Stimulated activated CD4-positive, alpha-beta T cell treated with anti-CD3 and anti-CD28 coated beads, Interleukin-1b, Interleukin-23, amount 100 ng/mL, for 4 hours (primary cell): ENCODE results near the gene KIAA1549.
"Not testable (repeated sequence)": the region's sequence is repeated elsewhere in the genome, so short reads cannot be mapped to it uniquely, and the experiment has no call there.

ENCODE experiments used
- DNase-seq, 2 donors: peaks; one replicate each; pipeline ENCODE4 v3.0.0-alpha.2; 2020; ENCODE audit warnings: low read depth in 2 of 2

The KIAA1549 gene

DNA sequence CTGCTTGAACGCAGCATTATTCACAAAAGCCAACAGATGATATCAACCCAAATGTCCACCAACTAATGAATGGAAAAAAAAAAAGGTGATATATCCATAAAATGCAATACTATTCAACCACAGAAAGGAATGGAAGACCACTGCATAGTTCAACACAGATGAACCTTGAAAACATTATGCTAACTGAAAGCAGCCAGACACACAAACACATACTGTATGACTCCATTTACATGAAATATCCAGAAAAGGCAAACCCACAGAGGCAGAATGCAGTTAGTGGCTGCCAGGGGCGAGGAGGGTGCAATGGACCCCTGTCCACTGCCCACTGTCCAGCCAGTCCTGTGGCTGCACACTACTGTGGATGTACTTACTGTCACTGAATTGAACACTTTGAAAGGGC is 36.6 kb downstream of the KIAA1549 start:
- no peak for DNase-seq

DNA sequence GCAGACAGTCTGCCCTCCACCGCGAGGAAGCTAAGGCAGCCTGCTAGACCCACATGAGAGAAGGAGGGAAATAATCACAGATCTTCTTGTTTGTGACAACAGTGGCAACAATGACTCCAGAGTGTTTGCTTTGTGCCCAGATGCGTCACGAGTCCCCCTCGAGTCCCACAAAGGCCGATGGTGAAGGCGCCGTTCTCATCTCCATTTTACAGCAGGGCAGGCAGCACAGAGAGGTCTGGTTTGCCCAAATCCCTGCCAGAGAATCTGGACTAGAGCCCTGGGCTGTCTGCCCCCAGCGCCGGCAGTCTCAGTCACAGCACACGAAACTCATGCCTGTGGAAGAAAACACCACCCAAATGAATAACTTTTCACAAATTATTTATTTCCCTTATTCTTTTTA is 38.1 kb downstream of the KIAA1549 start:
- DNase-seq, result no peak

DNA sequence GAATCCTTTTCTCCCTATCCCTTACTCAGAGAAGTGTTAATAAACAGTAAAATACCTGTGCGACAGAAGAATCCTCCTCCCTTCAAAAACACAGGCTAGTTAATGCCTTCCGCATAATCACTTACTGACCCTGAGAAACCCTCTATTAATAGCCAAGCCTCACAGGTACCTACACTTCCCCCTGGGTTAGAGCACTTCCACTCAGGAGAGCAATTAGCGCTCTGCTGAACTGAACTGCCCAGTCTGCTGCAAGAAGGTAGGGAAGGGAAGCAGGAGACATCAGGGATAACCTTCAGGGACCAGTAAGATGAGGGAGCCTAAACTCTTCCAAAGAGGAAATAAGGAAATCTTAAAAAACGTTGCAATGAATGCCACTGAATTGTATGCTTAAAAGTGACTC is 39.6 kb downstream of the KIAA1549 start:
- DNase-seq, result no peak

DNA sequence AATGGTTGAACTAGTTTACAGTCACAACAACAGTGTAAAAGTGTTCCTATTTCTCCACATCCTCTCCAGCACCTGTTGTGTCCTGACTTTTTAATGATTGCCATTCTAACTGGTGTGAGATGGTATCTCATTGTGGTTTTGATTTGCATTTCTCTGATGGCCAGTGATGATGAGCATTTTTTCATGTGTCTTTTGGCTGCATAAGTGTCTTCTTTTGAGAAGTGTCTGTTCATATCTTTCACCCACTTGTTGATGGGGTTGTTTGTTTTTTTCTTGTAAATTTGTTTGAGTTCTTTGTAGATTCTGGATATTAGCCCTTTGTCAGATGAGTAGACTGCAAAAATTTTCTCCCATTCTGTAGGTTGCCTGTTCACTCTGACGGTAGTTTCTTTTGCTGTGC is 40.6 kb downstream of the KIAA1549 start:
- DNase-seq, result not testable (repeated sequence)

DNA sequence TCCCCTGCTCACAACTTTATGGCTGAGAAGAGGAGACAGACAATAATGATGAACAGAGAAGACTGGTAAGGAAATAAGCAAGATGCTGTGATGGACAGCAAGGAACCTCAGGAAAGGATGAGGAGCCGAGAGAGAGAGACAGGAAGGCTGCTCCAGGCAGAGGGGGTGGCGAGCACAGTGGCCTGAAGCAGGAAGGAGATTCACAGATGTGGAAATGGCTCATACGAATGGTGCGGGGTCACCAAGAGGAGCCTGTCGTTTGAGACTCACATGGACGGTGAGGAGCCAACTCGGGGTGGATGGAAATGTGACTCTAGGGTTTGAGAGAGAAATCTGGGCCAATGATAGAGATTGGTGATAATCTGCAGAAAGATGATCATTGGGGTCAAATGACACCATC is 43.7 kb downstream of the KIAA1549 start:
- DNase-seq, result no peak

DNA sequence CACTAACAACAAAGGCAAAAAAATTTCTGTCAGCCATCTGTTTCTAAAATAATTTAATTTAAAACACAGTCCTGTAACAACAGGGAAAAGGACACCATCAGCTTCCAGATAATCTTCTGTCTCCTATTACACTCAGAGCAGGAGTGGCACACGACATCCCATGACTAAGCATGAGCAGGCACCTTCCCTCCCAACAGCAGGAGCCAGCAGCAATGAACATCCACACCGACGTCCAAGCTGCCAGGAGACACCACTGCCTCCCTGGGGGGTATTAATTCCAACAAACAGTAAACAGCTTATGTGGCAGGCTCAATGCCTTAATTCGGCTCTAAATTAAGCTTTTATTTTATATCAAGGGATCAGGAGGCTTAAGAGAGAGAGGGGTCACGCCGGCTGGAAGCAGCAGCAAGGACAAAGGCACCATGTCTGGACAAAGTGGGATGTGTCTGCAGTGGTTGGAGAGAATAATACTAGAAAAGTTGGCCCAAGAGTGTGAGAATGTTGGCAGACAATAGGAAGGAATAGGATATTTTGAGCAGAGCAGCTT is 45.7 kb downstream of the KIAA1549 start:
- DNase-seq, result no peak

DNA sequence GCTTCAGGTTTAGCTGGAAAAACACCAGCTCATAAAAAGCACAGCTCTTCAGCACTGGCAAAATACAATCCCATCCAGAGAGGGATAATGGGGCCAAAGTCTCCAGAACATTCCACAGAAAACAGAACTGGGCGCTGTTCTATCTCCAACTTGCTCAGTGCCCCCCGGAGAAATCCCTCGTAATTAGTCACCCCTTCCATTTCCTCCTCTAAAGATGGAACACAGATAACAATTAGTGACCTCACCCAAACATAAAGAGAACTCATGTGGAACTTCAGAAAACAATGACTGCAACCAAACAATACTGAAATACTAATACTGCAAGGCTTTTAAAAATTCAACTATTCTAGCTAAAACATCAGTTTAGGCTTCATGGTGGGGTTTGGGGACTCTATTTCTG is 46.3 kb downstream of the KIAA1549 start:
- DNase-seq, result no peak

DNA sequence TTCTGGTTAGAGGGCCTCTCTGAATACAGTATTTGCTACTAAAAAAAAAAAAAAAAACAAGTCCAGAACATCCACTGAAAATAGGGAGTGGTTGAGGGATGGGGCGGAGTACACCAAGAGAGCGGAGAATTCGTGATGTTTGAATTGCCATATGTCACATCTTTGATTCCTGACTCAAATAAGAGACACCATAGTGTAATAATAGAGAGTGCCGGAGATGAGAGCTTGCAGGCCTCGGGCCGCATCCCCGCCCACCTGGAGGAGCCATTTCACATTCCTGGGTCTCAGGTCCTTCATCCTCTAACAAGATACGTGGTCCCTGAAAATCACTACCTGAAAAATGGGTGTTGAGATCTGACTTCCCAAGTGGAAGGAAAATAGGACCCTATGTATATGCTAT is 46.8 kb downstream of the KIAA1549 start:
- DNase-seq, result no peak

DNA sequence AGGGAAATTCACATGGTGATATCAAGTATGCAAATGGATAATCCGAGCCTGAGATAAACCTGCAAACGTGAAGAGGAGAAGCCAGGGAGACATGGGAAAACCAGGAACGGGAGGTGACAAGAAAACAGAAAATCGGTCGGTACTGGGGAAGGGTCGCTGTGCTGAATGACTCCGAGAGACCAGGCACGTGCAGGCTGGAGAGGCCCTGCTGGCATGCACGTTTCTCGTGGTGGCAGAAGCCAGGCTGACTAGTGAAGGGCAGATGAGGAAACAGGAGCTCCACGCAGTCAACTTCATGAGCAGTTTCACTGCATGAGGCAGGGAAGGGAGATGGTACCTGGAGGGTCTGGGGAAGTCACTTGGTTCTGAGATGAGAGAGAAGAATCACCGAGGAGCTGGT is 48.3 kb downstream of the KIAA1549 start:
- no peak for DNase-seq

DNA sequence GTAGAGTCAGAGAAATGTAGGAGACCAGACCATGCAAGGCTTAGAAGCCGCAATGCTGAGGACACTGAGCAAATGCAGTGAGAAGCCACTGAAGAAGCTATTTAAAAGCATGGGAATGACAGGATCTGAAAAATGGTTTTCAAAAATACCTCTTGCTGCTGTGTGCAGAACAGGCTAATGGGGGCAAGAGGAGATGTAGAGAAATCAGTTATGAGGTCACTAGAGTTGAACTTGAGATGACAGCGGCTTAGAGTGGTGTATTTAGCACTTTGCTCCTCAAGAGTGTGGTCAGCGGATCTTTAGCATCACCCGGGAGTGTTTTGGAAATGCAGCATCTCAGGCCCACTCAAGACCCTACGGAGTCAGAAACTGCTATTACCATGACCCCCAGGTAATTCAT is 48.8 kb downstream of the KIAA1549 start:
- DNase-seq, result no peak

DNA sequence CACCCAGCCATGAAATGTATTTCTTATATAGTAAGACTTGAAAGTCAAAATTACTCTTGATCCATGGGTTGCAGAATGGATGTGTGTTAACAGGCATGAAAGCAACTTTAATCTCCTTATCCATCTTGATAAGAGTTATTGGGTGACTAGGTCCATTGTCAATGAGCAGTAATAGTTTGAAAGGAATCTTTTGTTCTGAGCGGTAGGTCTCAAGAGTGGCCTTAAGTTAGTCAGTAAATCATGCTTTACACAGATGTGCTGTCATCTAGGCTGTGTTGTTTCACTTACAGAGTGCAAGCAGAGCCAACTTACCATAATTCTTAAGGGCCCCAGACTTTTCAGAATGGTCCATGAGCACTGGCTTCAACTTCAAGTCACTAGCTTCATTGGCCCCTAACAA is 51.2 kb downstream of the KIAA1549 start:
- no peak for DNase-seq

DNA sequence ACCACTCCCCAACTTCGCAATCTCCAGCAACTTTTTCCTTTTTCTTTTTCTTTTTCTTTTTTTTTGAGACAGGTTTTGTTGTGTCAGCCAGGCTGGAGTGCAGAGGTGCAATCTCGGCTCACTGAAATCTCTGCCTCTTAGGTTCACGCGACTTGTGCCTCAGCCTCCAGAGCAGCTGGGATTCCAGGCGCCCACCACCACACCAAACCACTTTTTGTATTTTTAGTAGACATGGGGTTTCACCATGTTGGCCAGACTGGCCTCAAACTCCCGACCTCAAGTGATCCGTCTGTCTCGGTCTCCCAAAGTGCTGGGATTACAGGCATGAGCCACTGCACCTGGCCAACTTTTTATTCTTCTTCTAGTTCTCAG is 55.0 kb downstream of the KIAA1549 start:
- DNase-seq, result no peak

DNA sequence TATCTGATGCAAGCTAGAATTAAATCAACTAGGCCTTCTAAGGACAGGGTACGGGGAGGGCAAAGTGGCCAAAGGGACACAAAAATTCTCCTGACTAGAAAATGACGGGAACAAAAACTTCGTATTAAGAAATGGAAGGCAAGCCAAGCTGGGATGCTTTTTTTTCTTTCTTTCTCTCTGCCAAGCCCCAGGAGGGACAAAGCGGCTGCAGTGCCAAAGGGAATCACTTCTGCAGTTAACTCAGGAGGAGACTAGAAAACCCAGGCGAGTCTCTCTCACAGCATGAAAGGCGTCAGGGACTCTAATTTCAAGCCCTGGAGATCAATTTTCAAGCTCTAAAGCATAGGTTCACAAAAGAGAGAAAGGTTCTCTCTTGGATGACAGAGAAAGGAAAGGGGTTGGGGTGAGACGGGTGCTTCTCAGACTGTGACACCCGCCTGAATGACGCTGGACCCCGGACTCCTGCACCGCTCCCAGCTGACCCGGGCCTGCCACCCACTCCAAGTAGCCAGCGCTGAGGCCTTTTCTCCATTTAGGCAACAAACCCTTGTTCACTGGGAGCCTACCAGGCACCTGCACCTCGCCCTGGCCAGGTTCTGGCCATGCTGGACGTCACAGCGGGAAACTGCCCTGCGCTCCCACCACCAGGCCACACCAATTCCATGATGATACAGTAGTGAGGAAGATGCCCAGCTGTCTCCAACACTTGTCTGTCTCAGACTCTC is 56.5 kb downstream of the KIAA1549 start:
- DNase-seq, result no peak

DNA sequence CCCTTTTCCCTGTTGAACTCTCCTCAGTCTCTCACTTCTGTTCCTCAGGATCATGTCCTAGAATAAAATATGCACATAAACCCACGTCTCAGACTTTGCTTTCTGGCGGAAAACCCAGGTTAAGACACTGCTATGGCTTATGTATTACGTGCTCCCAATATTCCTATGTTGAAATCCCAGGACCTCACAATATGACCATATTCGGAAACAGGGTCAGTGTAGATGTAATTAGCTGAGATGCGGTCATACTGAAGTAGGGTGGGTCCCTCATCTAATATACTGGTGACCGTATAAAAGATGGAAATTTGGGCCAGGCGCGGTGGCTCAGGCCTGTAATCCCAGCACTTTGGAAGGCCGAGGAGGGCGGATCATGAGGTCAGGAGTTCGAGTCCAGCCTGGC is 59.9 kb downstream of the KIAA1549 start:
- DNase-seq, result no peak

DNA sequence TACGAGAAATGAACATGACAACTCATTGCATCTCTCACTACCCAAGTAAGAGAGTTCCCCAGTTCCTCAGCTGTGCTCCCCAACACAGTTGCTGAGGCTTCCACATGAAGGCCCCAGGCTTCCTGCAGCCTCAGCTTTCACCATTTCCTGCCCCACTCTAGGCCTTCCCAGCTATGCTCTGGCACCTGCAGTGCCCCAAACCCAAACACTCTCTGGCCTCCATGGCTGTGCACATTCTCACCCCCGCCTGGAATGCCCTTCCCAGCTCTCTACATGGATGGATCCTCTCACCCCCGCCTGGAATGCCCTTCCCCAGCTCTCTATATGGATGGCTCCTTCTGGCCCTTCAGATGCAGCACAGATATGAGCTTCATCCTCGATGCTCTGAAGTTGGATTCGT is 61.3 kb downstream of the KIAA1549 start:
- no peak for DNase-seq

DNA sequence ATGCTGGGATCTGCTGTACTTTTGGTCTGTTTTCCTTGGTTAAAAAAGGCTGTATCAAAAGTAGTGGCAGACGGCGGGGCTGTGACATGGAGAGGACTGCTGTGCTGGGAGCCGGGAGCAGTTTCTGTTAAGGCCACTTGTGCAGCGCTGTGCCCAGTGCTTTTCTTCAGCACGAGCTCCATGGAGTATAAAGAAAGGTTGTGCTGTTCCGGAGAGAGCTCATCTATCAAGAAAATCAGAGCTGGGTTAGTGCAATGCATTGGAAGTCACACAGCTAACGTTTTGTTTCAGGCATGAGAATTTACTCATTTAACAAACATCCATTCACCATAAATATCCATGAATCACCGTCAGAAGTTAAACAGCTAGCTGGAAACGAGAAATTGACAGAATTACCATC is 62.0 kb downstream of the KIAA1549 start:
- no peak for DNase-seq

DNA sequence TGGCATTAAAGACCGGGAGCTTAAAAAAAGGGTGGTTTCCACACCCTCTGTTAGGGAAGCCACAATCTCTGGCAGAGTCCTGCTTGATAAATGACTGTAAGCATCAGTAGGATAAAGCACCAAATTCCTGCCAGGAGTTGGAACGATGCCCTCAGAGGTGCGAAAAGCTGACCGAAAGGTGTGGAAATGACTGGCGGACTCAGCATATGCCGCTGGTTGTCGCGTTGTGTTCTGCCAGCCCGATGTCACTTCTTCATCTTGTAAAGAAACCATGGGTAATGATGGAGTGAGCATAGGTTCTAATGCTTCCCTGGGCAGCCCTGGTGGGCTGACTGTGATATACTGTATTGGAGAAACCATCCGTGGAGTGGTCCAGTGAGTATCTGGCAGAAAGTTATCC is 62.4 kb downstream of the KIAA1549 start:
- no peak for DNase-seq

DNA sequence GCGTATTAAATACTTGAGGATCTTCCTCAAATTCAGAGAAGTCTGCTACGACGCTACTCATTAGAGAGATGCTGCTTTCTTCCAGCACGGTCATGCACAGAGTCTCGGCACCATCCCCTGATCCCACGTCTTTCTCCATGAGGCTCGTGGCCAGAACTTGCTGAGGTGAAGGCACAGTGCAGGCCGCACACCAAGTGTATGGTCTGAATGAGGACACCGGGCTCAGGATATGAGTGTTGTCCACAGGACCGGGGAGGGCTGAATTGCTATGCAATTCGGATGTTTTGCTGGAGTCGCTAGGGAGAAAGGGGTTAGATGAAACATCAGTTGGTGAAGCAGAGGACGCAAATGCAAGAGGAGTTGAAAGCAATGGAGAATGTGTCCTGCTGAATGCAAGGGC is 63.0 kb downstream of the KIAA1549 start:
- DNase-seq, result no peak

DNA sequence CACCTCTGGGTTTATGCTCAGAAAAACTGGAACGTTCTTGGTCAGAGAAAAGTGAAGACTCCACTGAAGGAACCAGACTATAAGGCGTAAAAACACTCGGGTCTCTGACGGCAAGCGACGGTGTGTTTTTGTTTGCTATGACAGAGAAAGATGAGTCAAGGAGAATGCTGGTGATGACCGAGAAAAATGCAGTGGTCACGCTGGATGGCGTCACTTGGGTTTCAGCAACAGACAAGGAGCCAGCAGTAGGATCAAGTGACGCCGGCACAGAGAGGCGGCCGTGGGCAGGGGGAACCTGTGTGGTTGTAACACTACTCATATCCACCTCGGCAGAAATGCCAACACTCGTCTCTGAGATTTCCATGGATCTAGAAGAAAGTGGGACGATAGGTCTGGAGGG is 63.4 kb downstream of the KIAA1549 start:
- DNase-seq, result no peak

DNA sequence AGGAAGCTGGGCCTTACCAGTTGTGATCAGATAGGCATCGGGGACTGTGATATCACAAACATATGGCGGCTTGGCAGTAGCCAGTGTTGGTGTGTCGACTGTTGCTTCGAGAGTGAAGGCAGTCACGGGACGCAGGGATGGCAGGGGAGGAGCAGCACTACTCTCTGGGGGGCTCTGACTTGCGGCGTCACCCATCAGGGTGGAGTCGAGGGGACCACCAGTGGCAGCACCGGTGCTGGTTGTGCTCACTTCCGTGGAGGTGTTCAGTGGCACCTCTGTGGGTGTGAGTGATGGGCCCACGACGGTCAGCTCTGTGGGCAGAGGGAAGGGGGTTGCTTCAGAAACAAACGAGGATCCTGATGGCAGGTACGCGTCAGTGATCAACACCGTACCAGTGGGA is 64.5 kb downstream of the KIAA1549 start:
- no peak for DNase-seq

DNA sequence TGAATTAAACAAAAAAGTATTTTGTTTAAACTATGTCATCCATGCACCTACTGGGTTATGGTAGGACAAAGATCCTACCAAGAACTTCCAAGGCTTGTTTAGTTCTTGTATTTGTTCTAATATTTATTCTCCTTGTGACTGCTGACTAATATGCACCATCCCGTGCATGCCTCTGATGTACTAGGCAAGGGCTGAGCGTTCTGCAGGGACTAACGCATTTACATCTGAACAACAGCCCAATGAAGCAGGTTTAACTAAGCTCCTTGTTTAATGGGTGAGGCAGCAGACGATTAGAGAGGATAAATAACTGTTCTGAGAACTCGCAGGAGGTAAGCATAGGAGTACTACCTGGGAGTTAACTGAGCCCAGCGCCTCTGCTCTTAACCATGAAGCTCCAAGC is 64.9 kb downstream of the KIAA1549 start:
- DNase-seq, result no peak

DNA sequence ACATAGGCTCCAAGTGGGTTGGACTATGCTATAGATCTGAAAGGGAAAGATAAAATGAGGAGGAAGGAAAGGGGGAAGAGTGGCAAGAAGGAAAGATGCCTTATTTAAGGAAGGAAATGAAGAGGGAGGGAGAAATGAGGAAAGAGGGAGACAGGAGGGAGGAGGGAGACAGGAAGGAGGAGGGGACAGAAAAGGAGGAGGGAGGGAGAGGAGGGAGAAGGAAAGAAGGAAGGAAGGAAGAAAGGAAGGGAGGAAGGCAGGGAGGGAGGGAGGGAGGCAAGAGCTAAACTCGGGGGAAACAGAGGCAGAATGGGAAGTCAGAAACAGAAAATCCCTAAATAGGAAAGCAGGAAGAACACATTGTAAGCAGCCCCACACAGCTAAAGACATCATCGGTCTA is 67.4 kb downstream of the KIAA1549 start:
- DNase-seq, result no peak

DNA sequence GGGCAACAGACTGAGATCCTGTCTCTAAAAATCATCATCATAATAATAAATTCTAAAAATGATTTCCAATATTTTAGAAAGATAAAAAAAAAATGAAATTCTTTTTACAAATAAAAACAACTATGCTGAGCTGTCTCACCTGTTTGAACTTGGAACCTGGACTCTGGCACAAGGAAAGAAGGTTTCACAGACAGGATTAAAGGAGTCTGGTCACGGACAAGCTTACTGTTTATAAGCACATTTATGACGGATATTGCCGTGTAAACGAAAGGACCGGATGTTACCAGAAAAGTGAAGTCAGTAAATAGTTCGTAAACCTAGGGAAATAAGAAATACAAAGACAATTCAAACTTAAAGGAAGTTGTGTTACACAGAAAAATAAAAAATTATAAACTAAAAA is 70.2 kb downstream of the KIAA1549 start:
- DNase-seq, result no peak

DNA sequence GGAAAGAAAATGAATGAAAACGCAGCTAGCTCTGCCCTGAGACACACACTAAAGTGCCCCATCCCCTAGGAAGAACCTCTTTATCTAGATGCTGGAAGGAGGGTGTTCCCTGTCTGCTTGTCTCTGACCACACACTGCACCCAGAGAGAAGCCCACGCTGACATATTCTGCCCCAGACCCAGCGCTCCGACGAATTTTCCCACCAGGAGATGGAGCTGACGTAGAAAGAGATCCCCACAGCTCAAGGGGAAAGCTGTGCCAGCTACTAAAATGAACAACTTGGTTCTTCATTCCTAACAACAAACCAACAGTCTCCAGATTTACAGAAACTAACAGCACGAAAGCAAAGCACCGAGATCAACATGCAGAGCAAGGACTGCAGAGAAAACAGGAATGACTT is 73.3 kb downstream of the KIAA1549 start:
- no peak for DNase-seq
